Astrocyte (in vitro differentiated cells and primary cell): ENCODE data around the gene COL5A3. TPM values are rescaled to one million over a fixed set of nuclear protein-coding genes. Genes with fewer than 3 reads are reported as not detected.

ENCODE experiments used
- DNase-seq: peaks from one replicate; pipeline ENCODE4 v3.0.0-alpha.2; 2010; ENCODE audit warnings: low read depth
- FAIRE-seq: peaks from 2 replicates; lab custom pipeline; 2011; peaks lifted over from hg19 to GRCh38; lab: Jason Lieb, UNC
- H2AFZ ChIP-seq: 2 replicates; pipeline ENCODE4 v1.6.0; 2012; ENCODE audit warnings: low read depth, low read length, inconsistent platforms
- H3K27ac ChIP-seq: 2 replicates; pipeline ENCODE4 v1.5.1; 2011; ENCODE audit warnings: low read depth, low read length, inconsistent platforms
- H3K27me3 ChIP-seq: 2 replicates; pipeline ENCODE4 v1.6.0; 2011; ENCODE audit warnings: low read length, inconsistent platforms; ENCODE audit not compliant: insufficient read depth
- H3K36me3 ChIP-seq: 2 replicates; pipeline ENCODE4 v1.5.1; 2011; ENCODE audit warnings: low read length, inconsistent platforms; ENCODE audit not compliant: insufficient read depth
- H3K4me1 ChIP-seq: 2 replicates; pipeline ENCODE4 v1.5.1; 2011; ENCODE audit warnings: low read length, inconsistent platforms; ENCODE audit not compliant: insufficient read depth
- H3K4me2 ChIP-seq: 2 replicates; pipeline ENCODE4 v1.6.0; 2012; ENCODE audit warnings: low read length, inconsistent platforms
- H3K4me3 ChIP-seq: 2 replicates; pipeline ENCODE4 v1.5.1; 2011; ENCODE audit warnings: low read depth, mild to moderate bottlenecking, low read length, inconsistent platforms; ENCODE audit not compliant: insufficient read depth
- H3K79me2 ChIP-seq: 2 replicates; pipeline ENCODE4 v1.6.0; 2012; ENCODE audit warnings: mild to moderate bottlenecking, low read length, inconsistent platforms; ENCODE audit not compliant: insufficient read depth
- H3K9ac ChIP-seq: 2 replicates; pipeline ENCODE4 v1.6.0; 2012; ENCODE audit warnings: mild to moderate bottlenecking, low read length, inconsistent platforms
- H3K9me3 ChIP-seq: 2 replicates; pipeline ENCODE4 v1.5.1; 2012; ENCODE audit warnings: low read depth, mild to moderate bottlenecking, low read length, inconsistent platforms; ENCODE audit not compliant: insufficient read depth
- H4K20me1 ChIP-seq: 2 replicates; pipeline ENCODE4 v1.6.0; 2012; ENCODE audit warnings: low read length, inconsistent platforms; ENCODE audit not compliant: insufficient read depth
- H3K27ac Mint-ChIP-seq: one replicate; pipeline ENCODE4 v1.8.0; 2021; ENCODE audit warnings: mild to moderate bottlenecking, mixed read lengths; ENCODE audit not compliant: unreplicated experiment
- H3K27me3 Mint-ChIP-seq: one replicate; pipeline ENCODE4 v1.8.0; 2021; ENCODE audit warnings: low read depth, mixed read lengths; ENCODE audit not compliant: unreplicated experiment
- H3K36me3 Mint-ChIP-seq: one replicate; pipeline ENCODE4 v1.8.0; 2021; ENCODE audit warnings: low read depth, mixed read lengths; ENCODE audit not compliant: unreplicated experiment
- H3K4me1 Mint-ChIP-seq: one replicate; pipeline ENCODE4 v1.8.0; 2021; ENCODE audit warnings: low read depth, mixed read lengths; ENCODE audit not compliant: unreplicated experiment
- H3K4me3 Mint-ChIP-seq: one replicate; pipeline ENCODE4 v1.8.0; 2021; ENCODE audit warnings: mild to moderate bottlenecking, moderate library complexity, mixed read lengths; ENCODE audit not compliant: unreplicated experiment
- H3K9me3 Mint-ChIP-seq: one replicate; pipeline ENCODE4 v1.8.0; 2021; ENCODE audit warnings: mild to moderate bottlenecking, mixed read lengths; ENCODE audit not compliant: unreplicated experiment
- EZH2 ChIP-seq: IDR thresholded peaks from 2 replicates; pipeline ENCODE4 v1.6.1; 2012; ENCODE audit warnings: mild to moderate bottlenecking, low read length, inconsistent platforms; ENCODE audit not compliant: insufficient read depth
- total RNA-seq: library from RNA; stranded (reverse); gene quantifications from 2 replicates; pipeline ENCODE4 v1.2.1, GENCODE V29; 2021
- TF ChIP-seq, protein P1 (sequence below): IDR thresholded peaks from 2 replicates; pipeline ENCODE4 v1.5.1; 2011; ENCODE audit warnings: low read depth, mild to moderate bottlenecking, inconsistent platforms, low read length, moderate library complexity; ENCODE audit not compliant: insufficient read depth

The COL5A3 gene
- total RNA-seq, 1 donor from 2014 or later: 22.2 TPM

DNA sequence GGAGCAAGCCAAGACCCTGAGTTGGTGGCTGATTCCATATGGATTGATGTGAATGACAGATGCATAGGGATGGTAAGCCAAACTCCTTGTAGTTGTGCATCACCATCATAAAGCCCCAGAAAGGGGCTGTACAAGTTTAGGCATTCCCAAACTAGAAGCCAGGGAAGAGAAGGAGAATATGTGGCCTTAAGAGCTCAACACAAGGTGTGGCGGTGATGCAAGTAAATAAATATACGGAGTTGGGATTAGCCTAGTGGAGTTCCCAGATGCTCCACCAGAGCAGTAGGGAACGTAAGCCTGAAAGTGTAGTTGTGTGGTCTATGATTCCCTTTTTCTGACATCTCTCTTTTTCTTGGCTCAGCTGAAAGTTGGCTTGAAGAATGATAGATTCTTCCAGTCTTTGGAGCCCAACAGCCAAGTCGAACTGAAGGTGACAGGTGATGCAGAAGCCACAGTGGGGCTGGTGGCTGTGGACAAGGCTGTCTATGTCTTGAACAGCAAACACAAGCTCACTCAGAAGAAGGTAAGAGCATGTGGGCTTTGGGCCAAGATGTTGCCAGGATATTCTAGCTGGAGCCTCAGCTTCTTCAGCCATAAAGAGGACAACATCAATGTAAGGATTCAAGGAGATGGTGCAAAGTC is 33.1 kb upstream of the COL5A3 start:
- no peak for FAIRE-seq
- Histone ChIP-seq H3K36me3 (no peaks in the 10 kb centered on the region), H2AFZ (no peak overlapping the region), H3K4me2 (no peak overlapping the region), H3K27ac (no peak overlapping the region), H3K9ac (no peak overlapping the region), H4K20me1 (no peaks in the 10 kb centered on the region), H3K4me3 (no peak overlapping the region), H3K4me1 (no peaks in the 10 kb centered on the region), H3K9me3 (peaks cover 49% of the 10 kb centered on the region), H3K79me2 (no peaks in the 10 kb centered on the region), H3K27me3 (peaks cover 2% of the 10 kb centered on the region)
- Mint-ChIP-seq H3K4me1 (no peaks in the 10 kb centered on the region), H3K36me3 (no peaks in the 10 kb centered on the region), H3K27me3 (peaks cover 83% of the 10 kb centered on the region), H3K4me3 (no peak overlapping the region), H3K9me3 (peaks cover 12% of the 10 kb centered on the region), H3K27ac (no peak overlapping the region)
- peak; percentile 29 for DNase-seq
- TF ChIP-seq EZH2: no peak
- TF ChIP-seq, protein P1, sequence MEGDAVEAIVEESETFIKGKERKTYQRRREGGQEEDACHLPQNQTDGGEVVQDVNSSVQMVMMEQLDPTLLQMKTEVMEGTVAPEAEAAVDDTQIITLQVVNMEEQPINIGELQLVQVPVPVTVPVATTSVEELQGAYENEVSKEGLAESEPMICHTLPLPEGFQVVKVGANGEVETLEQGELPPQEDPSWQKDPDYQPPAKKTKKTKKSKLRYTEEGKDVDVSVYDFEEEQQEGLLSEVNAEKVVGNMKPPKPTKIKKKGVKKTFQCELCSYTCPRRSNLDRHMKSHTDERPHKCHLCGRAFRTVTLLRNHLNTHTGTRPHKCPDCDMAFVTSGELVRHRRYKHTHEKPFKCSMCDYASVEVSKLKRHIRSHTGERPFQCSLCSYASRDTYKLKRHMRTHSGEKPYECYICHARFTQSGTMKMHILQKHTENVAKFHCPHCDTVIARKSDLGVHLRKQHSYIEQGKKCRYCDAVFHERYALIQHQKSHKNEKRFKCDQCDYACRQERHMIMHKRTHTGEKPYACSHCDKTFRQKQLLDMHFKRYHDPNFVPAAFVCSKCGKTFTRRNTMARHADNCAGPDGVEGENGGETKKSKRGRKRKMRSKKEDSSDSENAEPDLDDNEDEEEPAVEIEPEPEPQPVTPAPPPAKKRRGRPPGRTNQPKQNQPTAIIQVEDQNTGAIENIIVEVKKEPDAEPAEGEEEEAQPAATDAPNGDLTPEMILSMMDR: no peak

DNA sequence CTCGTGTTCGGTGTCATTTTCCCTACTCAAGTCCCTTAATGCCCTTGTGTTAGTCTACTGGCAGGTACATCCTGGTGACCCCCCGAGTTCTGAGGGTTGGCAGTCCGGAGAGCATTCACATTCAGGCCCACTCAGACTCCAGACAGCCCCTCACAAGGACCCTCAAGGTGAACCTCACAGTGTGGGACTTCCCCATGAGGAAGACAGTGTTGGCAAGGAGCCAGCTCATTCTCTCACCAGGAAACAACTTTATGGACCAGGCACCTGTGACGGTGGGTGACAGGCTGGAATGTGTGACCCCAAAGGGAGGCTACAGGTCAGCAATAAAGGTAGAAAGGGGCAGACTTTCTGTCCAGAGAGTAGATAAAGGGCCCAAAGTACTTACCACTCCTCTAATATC is 27.5 kb upstream of the COL5A3 start:
- FAIRE-seq (no peak), DNase-seq (no peak)
- Histone ChIP-seq H3K4me1 (no peaks in the 10 kb centered on the region), H3K79me2 (no peaks in the 10 kb centered on the region), H3K4me2 (no peak overlapping the region), H3K9ac (no peak overlapping the region), H4K20me1 (no peaks in the 10 kb centered on the region), H2AFZ (no peak overlapping the region), H3K27ac (no peak overlapping the region), H3K9me3 (peaks cover 18% of the 10 kb centered on the region), H3K27me3 (peaks cover 15% of the 10 kb centered on the region), H3K4me3 (no peak overlapping the region), H3K36me3 (no peaks in the 10 kb centered on the region)
- TF ChIP-seq, protein P1: no peak
- no peak for TF ChIP-seq EZH2
- peaks cover 5% of the 10 kb centered on the region for H3K9me3 Mint-ChIP-seq
- H3K27me3 Mint-ChIP-seq: peaks cover 74% of the 10 kb centered on the region
- no peak overlapping the region for H3K4me3 Mint-ChIP-seq
- H3K27ac Mint-ChIP-seq: no peak overlapping the region
- H3K36me3 Mint-ChIP-seq: no peaks in the 10 kb centered on the region
- no peaks in the 10 kb centered on the region for H3K4me1 Mint-ChIP-seq

DNA sequence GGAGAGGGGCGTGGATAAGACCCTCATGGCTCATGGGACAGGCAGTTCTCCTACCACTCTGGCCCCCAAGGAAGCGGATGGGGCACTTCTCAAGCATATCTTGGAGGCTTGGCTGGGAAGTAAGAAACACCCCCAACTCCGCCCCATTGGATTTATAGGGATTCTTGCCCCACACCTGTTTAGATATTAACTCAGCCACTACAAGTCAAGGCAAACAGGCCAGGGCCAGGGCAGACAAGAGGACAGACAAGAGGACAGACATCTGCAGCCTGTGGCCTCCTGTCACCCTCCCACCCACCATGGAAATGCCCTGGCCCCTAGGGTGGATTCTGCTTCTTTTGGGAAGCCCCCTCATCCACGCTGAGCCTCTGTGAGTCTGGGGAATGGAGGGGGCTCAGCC is 27.1 kb upstream of the COL5A3 start:
- Histone ChIP-seq H3K4me1 (no peaks in the 10 kb centered on the region), H3K4me2 (no peak overlapping the region), H3K27me3 (peaks cover 16% of the 10 kb centered on the region), H2AFZ (no peak overlapping the region), H3K36me3 (no peaks in the 10 kb centered on the region), H4K20me1 (no peaks in the 10 kb centered on the region), H3K4me3 (no peak overlapping the region), H3K27ac (no peak overlapping the region), H3K9ac (no peak overlapping the region), H3K9me3 (peaks cover 14% of the 10 kb centered on the region), H3K79me2 (no peaks in the 10 kb centered on the region)
- TF ChIP-seq EZH2: no peak
- TF ChIP-seq, protein P1: no peak
- Mint-ChIP-seq H3K36me3 (no peaks in the 10 kb centered on the region), H3K27ac (no peak overlapping the region), H3K27me3 (peaks cover 74% of the 10 kb centered on the region), H3K4me1 (no peaks in the 10 kb centered on the region), H3K4me3 (no peak overlapping the region), H3K9me3 (peaks cover 5% of the 10 kb centered on the region)
- FAIRE-seq (no peak), DNase-seq (no peak)
